Effector CD4-positive, alpha-beta T cell (primary cell): ENCODE data around the gene PFDN1.

ENCODE experiments used
- DNase-seq: peaks from one replicate; pipeline ENCODE4 v3.0.0-alpha.2; 2020

Gene PFDN1

GRCh38 chr5:140295414-140295813 lies 7.5 kb downstream of the PFDN1 start:
- DNase-seq: no peak

- no peak for DNase-seq
Observed at GRCh38 chr5:140294753-140295152, 8.1 kb downstream of the PFDN1 start.

GRCh38 chr5:140293849-140294100 lies 9.1 kb downstream of the PFDN1 start:
- DNase-seq: no peak

DNA sequence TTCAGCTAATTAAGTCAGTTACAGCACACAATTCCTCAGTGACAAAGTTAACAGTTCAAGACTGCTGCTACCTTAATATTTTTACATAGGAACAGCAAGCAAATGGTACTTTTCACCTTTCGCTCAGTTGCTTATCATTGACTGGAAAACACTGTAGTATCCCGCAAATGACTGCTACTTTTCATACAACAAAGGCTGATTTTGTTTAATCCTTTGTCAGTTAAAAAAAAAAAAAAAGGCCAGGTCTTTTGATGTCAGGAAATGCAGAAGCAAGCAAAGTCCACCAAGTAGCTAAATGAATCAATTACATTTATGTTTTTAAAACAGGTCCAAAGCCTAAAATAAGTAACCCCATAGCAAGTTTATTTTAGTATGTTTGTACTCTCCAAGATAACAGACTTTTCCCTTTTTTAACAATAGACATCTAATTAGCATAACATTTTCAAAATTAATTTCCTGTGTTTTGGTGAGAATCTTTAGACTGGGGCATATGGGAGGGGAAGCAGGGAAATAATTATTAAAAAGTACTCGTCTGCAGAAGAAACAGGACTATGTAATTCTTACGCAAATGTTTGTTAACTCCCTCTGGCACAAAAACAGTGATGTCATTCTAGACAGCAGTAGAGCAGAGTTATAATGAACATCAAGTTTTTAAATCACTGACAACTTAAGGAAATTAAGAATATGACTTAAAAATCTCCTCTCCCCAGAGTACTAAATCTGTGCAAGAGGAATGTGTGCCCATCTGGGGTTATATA lies 9.6 kb downstream of the PFDN1 start:
- no peak for DNase-seq

DNA sequence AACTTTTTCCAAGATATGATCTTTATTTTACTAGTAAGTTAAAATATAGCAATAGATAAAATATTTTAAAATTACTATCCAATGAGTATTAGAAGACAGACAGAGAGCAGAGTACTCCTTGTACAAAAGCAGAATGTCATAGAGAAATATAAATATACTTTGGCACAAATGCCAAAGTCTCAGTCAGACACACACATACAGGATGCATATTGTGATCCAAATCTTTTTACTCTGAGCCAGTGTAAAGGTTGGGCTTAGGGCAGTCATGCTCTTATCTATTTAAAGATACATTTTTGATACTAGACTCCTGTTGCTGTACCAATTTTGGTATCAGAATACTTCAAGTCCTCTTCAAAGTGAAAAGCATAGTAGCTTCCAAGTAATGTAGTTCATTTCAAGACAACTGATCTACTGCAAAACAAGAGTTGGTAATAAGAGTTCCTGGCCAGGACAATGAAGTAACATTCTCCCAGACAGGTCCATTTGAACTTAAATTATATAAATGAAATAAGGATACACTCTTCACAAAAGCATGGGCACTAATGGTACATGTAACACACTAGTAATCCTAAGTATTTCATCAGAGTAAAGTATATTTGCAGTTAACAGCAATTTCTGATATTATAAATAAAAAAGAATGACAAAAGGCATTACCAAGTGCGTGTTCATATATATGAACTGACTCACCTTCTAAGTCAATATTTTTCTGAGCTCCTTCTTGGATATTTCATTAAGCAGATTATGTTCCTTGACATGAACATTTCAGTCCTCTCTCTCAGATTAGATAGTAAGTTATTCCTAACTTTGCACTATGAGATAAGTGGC lies 10.5 kb downstream of the PFDN1 start:
- DNase-seq: no peak

DNA sequence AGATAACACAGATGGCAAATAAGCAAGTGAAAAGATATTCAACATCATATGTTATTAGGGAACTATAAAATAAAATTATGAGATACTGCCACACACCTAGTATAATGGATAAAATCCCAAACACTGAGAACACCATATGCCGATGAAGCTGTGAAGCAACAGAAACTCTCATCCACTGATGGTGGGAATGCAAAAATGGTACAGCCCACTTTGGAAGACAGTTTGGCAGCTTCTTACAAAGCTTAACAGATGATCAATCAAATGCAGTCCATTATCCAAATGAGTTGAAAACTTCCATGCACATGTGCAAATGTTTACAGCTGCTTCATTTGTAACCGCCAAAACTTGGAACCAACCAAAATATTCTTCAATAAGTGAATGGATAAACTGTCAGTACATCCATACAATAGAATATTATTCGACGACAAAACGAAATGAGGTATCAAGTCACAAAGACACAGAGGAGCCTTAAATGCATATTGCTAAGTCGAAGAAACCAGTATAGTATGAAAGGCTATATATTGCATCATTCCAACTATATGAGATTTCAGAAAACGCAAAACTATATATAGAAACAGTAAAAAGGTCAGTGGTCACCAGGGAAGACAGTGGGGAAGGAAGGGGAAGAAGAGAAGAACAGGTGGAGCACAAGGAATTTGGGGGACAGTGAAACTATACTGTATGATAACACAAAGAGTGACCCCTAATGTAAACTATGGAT lies 14.9 kb downstream of the PFDN1 start:
- DNase-seq: no peak

GRCh38 chr5:140286424-140286823 lies 16.5 kb downstream of the PFDN1 start:
- no peak for DNase-seq

- no peak for DNase-seq
Observed at GRCh38 chr5:140284013-140284412, 18.9 kb downstream of the PFDN1 start.

GRCh38 chr5:140282266-140282665 lies 20.6 kb downstream of the PFDN1 start:
- no peak for DNase-seq

DNA sequence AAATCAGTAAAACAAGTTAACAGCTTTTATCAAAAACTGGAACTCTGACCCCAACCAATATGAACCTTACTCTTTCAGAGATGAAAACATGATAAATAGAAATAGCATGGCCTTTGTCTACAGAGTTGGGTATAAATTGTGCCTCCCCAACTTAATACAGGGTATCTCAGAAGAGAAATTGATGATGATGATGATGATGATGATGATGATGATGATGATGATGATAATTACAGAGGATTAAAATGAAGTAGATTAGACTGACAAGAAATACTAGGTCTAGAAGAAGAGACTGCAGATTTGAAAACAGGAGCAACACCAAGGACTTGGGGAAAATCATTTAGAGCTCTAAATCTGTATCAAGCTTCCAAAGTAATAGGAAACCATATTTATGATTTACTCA lies 27.1 kb downstream of the PFDN1 start:
- DNase-seq: no peak

GRCh38 chr5:140273401-140273877 lies 29.5 kb downstream of the PFDN1 start:
- no peak for DNase-seq

DNA sequence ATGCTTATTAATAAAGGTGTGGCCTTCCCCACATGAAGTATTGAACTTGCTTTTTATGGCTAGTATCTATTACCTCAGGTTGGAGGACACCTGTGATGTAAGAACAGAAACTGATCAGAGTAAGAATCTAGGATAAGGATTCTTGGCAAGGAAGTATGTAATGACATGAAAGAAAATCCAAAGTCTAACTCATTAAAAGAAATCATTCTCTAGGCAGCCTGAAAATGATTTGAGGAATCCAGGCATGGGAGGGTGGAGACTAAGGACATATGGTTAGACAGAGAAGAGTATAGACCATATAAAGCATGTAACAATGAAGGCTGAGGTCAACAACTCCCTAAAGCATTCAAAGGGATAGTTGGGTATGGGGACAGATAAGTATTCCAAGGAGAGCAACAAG lies 32.9 kb downstream of the PFDN1 start:
- DNase-seq: no peak

DNA sequence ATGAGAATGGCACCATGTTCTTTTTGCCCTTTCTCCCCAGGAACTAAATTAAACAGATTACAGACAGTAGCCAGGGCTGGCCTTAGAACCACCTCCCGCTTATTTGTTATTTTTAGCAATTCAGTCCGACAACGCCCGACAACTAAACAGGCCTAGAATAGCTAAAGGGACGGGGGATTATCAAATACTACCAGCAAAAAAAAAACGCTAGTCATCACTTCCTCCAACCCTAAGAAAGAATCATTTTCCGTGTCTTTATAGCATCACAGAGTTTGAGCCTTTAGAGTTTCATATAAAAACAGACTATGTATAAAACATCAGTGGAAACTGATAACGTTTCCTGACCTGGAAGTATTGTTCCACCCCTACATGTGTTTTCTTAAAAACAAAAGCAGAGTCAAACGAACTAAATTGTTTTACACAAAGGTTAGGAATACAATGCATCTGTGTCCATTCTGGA lies 35.3 kb downstream of the PFDN1 start:
- DNase-seq: no peak

GRCh38 chr5:140267201-140267540 lies 35.7 kb downstream of the PFDN1 start:
- no peak for DNase-seq

DNA sequence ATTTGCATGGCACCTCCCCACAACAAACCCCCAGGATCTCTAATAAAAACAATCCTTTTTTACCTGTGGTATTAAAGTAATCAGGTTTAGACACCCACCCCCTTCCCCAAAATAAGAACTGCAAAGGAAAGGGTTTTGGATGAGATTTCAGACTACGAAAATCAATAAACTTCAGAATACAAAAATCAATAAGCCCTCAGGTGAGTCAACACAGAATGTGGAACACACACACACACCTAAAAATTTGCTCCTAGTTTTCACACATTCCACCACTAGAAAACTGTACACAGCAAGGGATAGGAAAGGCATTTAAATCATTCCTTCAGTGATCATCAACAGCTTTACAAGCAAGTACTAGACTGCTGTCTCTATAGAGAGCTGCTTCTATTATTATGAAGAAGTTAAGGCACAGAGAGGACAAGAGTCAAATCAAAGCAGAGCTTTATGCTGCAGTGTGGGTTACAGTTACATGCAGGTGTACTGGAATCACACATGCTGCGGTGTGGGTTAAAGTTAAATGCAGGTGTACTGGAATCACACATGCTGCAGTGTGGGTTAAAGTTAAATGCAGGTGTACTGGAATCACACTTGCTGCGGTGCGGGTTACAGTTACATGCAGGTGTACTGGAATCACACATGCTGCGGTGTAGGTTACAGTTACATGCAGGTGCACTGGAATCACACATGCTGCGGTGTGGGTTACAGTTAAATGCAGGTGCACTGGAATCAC lies 36.3 kb downstream of the PFDN1 start:
- no peak for DNase-seq

- DNase-seq: no peak
Observed at GRCh38 chr5:140265845-140266244, 37.1 kb downstream of the PFDN1 start.

- no peak for DNase-seq
Observed at GRCh38 chr5:140262839-140263238, 40.1 kb downstream of the PFDN1 start.

GRCh38 chr5:140262221-140262620 lies 40.7 kb downstream of the PFDN1 start:
- DNase-seq: no peak

DNA sequence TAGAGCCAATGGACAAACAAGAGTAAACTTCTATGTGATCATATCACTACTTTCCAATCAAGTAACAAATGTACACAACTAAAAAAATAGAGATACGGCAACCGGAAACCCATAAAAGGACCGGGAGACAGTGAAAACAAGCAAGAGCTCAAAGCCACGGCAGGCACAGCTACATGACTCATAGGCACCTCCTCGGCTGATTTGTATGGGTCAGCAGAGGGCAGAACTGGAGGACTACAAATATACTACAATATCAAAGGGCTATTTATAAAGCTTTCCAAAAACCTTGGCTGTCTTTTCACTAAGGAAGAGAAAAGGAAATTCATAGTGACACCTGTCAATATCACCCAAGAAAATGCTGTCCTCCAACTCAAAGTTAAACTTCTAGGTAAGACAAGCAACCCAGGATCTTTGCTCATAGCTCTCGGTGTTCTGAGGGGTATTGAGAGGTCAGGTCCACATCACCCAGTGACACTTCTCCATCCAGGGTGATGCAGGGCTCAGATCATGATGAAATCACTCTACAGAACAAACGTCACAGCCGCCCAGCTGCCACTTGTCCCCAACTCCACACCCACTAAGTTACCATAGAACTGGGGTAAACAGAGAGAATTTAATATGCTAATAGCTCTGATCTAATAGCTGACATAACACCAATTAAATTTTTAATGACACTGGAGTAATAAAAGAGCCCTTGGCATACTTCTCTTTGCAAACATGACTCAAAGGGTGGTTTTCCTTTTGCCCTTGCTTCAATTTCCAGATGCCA lies 41.3 kb downstream of the PFDN1 start:
- DNase-seq: no peak

DNA sequence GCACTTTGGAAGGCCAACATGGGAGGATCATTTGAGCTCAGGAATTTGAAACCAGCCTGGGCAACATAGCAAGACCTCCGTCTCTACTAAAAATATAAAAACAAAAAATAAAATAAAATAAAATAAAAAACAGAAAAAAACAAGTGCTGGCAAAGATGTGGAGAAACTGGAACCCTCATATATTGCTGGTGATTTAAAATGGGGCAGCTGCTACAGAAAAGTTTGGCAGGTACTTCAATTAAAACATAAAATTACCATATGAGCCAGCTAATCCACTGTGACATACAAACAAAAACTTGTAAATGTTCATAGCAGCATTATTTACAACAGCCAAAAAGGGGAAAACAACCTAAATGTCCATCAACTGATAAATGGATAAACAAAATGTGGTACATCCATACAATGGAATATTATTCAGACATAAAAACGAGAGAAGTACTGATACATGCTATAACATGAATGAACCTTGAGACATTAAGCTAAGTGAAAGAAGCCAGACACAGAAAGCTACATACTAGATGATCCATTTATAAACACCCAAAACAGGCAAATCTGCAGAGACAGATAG lies 42.7 kb downstream of the PFDN1 start:
- no peak for DNase-seq

- DNase-seq: no peak
Observed at GRCh38 chr5:140259500-140259899, 43.4 kb downstream of the PFDN1 start.

DNA sequence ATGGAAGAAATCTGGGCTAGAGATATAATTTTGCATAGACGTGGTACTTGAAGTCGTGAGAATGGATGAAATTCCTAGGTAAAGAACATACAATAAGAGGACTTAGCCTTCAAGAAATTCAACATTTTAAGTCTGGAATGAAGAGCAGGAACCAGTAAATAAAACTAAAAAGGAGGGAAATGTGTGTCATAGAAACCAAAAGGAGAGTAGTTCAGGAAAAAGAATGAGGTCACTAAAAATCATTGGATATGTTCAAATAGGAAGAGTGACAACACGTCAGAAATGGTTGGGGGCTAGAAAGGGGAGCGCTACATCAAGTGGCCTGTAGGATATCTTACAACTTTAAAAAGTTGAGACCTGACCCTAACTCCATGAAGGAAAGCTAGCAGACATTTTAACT lies 44.0 kb downstream of the PFDN1 start:
- DNase-seq: no peak
